ENCODE results near the gene FIS1.
"Not testable (repeated sequence)": the region's sequence is repeated elsewhere in the genome, so short reads cannot be mapped to it uniquely, and the experiment has no call there.

The FIS1 gene

GRCh38 chr7:101201695-101202602 lies 42.9 kb downstream of the FIS1 start:
- DNase-seq, result no peak

- no peak for DNase-seq
Observed at GRCh38 chr7:101200862-101201599, 43.9 kb downstream of the FIS1 start, which contains the start of gene MOGAT3. TSS of gene MOGAT3 (minus strand) at chr7:101201036. CDS start at chr7:101200854, 182 bp downstream.

- no peak for DNase-seq
Observed at GRCh38 chr7:101200504-101200861, 44.4 kb downstream of the FIS1 start.

- not testable (repeated sequence) for DNase-seq
Observed at GRCh38 chr7:101199522-101199921, 45.4 kb downstream of the FIS1 start.

- no peak for DNase-seq
Observed at GRCh38 chr7:101198476-101198875, 46.4 kb downstream of the FIS1 start.

GRCh38 chr7:101197991-101198390 lies 46.9 kb downstream of the FIS1 start:
- DNase-seq, result no peak

- no peak for DNase-seq
Observed at GRCh38 chr7:101195884-101196283, 49.0 kb downstream of the FIS1 start.
